Measurements from ENCODE around the gene IL3.

IL3 gene

GRCh38 chr5:132046880-132047299, 13.6 kb upstream of the IL3 start:
- no peak overlapping the region for H3K27ac ChIP-seq
- TF ChIP-seq, protein P1, sequence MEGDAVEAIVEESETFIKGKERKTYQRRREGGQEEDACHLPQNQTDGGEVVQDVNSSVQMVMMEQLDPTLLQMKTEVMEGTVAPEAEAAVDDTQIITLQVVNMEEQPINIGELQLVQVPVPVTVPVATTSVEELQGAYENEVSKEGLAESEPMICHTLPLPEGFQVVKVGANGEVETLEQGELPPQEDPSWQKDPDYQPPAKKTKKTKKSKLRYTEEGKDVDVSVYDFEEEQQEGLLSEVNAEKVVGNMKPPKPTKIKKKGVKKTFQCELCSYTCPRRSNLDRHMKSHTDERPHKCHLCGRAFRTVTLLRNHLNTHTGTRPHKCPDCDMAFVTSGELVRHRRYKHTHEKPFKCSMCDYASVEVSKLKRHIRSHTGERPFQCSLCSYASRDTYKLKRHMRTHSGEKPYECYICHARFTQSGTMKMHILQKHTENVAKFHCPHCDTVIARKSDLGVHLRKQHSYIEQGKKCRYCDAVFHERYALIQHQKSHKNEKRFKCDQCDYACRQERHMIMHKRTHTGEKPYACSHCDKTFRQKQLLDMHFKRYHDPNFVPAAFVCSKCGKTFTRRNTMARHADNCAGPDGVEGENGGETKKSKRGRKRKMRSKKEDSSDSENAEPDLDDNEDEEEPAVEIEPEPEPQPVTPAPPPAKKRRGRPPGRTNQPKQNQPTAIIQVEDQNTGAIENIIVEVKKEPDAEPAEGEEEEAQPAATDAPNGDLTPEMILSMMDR (IDR thresholded peaks at IDR 0.05; ENCODE audit: low read depth, low read length, missing control alignments), result no peak
- H3K27me3 ChIP-seq (replicated peaks), result no peaks in the 10 kb centered on the region
- no peak overlapping the region for H3K4me3 ChIP-seq (ENCODE audit: low read depth, low read length)
- in situ Hi-C loops (cut with HindIII; ENCODE audit: low pct_ligation_motif_present, low sequenced_read_pairs), result no loop called here
- no peak for DNase-seq
- H3K36me3 ChIP-seq (replicated peaks), result no peaks in the 10 kb centered on the region

GRCh38 chr5:132049093-132049492, 11.4 kb upstream of the IL3 start:
- TF ChIP-seq, protein P1 (IDR thresholded peaks at IDR 0.05; ENCODE audit: low read depth, low read length, missing control alignments), result no peak
- H3K4me3 ChIP-seq (ENCODE audit: low read depth, low read length), result no peak overlapping the region
- H3K36me3 ChIP-seq (replicated peaks), result no peaks in the 10 kb centered on the region
- in situ Hi-C loops (cut with HindIII; ENCODE audit: low pct_ligation_motif_present, low sequenced_read_pairs), result no loop called here
- no peak for DNase-seq
- no peak overlapping the region for H3K27ac ChIP-seq
- H3K27me3 ChIP-seq (replicated peaks), result no peaks in the 10 kb centered on the region

GRCh38 chr5:132049559-132049958, 10.9 kb upstream of the IL3 start:
- Histone ChIP-seq H3K36me3 (replicated peaks) (no peaks in the 10 kb centered on the region), H3K4me3 (ENCODE audit: low read depth, low read length) (no peak overlapping the region), H3K27ac (no peak overlapping the region), H3K27me3 (replicated peaks) (no peaks in the 10 kb centered on the region)
- in situ Hi-C loops (cut with HindIII; ENCODE audit: low pct_ligation_motif_present, low sequenced_read_pairs), result no loop called here
- no peak for DNase-seq
- TF ChIP-seq, protein P1 (IDR thresholded peaks at IDR 0.05; ENCODE audit: low read depth, low read length, missing control alignments), result no peak

DNA sequence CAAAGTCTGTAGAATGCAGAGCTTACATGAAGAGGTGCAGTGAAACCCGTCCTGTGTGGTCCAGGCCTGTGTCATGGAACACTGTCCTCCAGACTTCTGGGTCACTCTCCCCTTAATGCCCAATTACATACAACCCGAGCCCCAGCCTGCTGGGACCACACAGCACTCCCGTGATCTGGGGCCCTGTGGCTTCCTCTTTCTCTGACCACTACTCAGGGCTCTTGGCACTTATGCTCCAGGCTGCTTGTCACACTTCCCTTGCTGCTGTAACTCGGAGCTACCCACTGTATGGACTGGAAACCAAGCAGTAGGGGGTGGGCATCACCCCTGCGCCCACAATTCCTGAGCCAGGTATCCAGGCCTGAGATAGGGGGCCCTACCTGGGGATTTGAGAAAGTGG, 10.3 kb upstream of the IL3 start:
- in situ Hi-C loops (cut with HindIII; ENCODE audit: low pct_ligation_motif_present, low sequenced_read_pairs), result no loop called here
- no peaks in the 10 kb centered on the region for H3K36me3 ChIP-seq (replicated peaks)
- no peak overlapping the region for H3K27ac ChIP-seq
- no peak overlapping the region for H3K4me3 ChIP-seq (ENCODE audit: low read depth, low read length)
- TF ChIP-seq, protein P1 (IDR thresholded peaks at IDR 0.05; ENCODE audit: low read depth, low read length, missing control alignments), result no peak
- H3K27me3 ChIP-seq (replicated peaks), result no peaks in the 10 kb centered on the region
- no peak for DNase-seq

- TF ChIP-seq, protein P1 (IDR thresholded peaks at IDR 0.05; ENCODE audit: low read depth, low read length, missing control alignments), result no peak
- no peak for DNase-seq
- no peak overlapping the region for H3K27ac ChIP-seq
- no peak overlapping the region for H3K4me3 ChIP-seq (ENCODE audit: low read depth, low read length)
- no peaks in the 10 kb centered on the region for H3K27me3 ChIP-seq (replicated peaks)
- in situ Hi-C loops (cut with HindIII; ENCODE audit: low pct_ligation_motif_present, low sequenced_read_pairs), result no loop called here
- no peaks in the 10 kb centered on the region for H3K36me3 ChIP-seq (replicated peaks)
These were observed 9.5 kb upstream of the IL3 start for GRCh38 chr5:132050661-132051552.
